ENCODE results near the gene MPP3. TPM values are rescaled to one million over a fixed set of nuclear protein-coding genes. Genes with fewer than 3 reads are reported as not detected.
A peak's percentile ranks its signal among the peaks of the same experiment; 100 is the strongest.

MPP3 gene
- total and polyA plus RNA-seq, 4 donors, result 15.9 to 41.5 (median 31.2) TPM

GRCh38 chr17:43769426-43769825 is 63.5 kb downstream of the MPP3 start:
- DNase-seq (ENCODE audit: low read depth in 4 of 6, low spot score in 6 of 6), result no peak
- H3K27ac ChIP-seq (ENCODE audit: low read depth, low read length), result no peak overlapping the region
- no peaks in the 10 kb centered on the region for H3K27me3 ChIP-seq (ENCODE audit: control insufficient read depth, insufficient read depth, low read length)
- H3K36me3 ChIP-seq (ENCODE audit: control insufficient read depth, insufficient read depth, low read length), result peaks cover 59% of the 10 kb centered on the region
- 91% methylated on average over 16 of the region's 16 CpGs for WGBS (ENCODE audit: insufficient coverage)
- H3K4me3 ChIP-seq (ENCODE audit: low read depth, low read length), result no peak overlapping the region
- no peaks in the 10 kb centered on the region for H3K9me3 ChIP-seq (ENCODE audit: control insufficient read depth, insufficient read depth, low read length)
- peaks cover 4% of the 10 kb centered on the region for H3K4me1 ChIP-seq (ENCODE audit: control insufficient read depth, insufficient read depth, low read length)

GRCh38 chr17:43768943-43769342 is 64.0 kb downstream of the MPP3 start:
- DNase-seq (ENCODE audit: low read depth in 4 of 6, low spot score in 6 of 6), result no peak
- peaks cover 4% of the 10 kb centered on the region for H3K4me1 ChIP-seq (ENCODE audit: control insufficient read depth, insufficient read depth, low read length)
- H3K4me3 ChIP-seq (ENCODE audit: low read depth, low read length), result no peak overlapping the region
- 86% methylated on average over 4 of the region's 7 CpGs for WGBS (ENCODE audit: insufficient coverage)
- H3K27me3 ChIP-seq (ENCODE audit: control insufficient read depth, insufficient read depth, low read length), result no peaks in the 10 kb centered on the region
- no peak overlapping the region for H3K27ac ChIP-seq (ENCODE audit: low read depth, low read length)
- H3K9me3 ChIP-seq (ENCODE audit: control insufficient read depth, insufficient read depth, low read length), result no peaks in the 10 kb centered on the region
- peaks cover 54% of the 10 kb centered on the region for H3K36me3 ChIP-seq (ENCODE audit: control insufficient read depth, insufficient read depth, low read length)

GRCh38 chr17:43768382-43768781 is 64.6 kb downstream of the MPP3 start:
- Histone ChIP-seq H3K27ac (ENCODE audit: low read depth, low read length) (no peak overlapping the region), H3K36me3 (ENCODE audit: control insufficient read depth, insufficient read depth, low read length) (peaks cover 48% of the 10 kb centered on the region)

GRCh38 chr17:43767713-43768059 is 65.3 kb downstream of the MPP3 start:
- DNase-seq (ENCODE audit: low read depth in 4 of 6, low spot score in 6 of 6), result no peak
- peaks cover 41% of the 10 kb centered on the region for H3K36me3 ChIP-seq (ENCODE audit: control insufficient read depth, insufficient read depth, low read length)
- WGBS (ENCODE audit: insufficient coverage), result 94% methylated on average over 2 of the region's 5 CpGs
- no peaks in the 10 kb centered on the region for H3K9me3 ChIP-seq (ENCODE audit: control insufficient read depth, insufficient read depth, low read length)
- no peaks in the 10 kb centered on the region for H3K27me3 ChIP-seq (ENCODE audit: control insufficient read depth, insufficient read depth, low read length)
- no peak overlapping the region for H3K27ac ChIP-seq (ENCODE audit: low read depth, low read length)
- no peak overlapping the region for H3K4me3 ChIP-seq (ENCODE audit: low read depth, low read length)
- H3K4me1 ChIP-seq (ENCODE audit: control insufficient read depth, insufficient read depth, low read length), result peaks cover 4% of the 10 kb centered on the region

More at GRCh38 chr17:43768382-43768781, 64.6 kb downstream of the MPP3 start:
- WGBS (ENCODE audit: insufficient coverage), result 70% methylated on average over 1 of the region's 9 CpGs
- no peak for DNase-seq (ENCODE audit: low read depth in 4 of 6, low spot score in 6 of 6)
- Histone ChIP-seq H3K4me3 (ENCODE audit: low read depth, low read length) (no peak overlapping the region), H3K9me3 (ENCODE audit: control insufficient read depth, insufficient read depth, low read length) (no peaks in the 10 kb centered on the region), H3K4me1 (ENCODE audit: control insufficient read depth, insufficient read depth, low read length) (peaks cover 4% of the 10 kb centered on the region), H3K27me3 (ENCODE audit: control insufficient read depth, insufficient read depth, low read length) (no peaks in the 10 kb centered on the region)

GRCh38 chr17:43767053-43767712 is 65.8 kb downstream of the MPP3 start:
- Histone ChIP-seq H3K4me1 (ENCODE audit: control insufficient read depth, insufficient read depth, low read length) (peaks cover 4% of the 10 kb centered on the region), H3K36me3 (ENCODE audit: control insufficient read depth, insufficient read depth, low read length) (peaks cover 36% of the 10 kb centered on the region), H3K9me3 (ENCODE audit: control insufficient read depth, insufficient read depth, low read length) (no peaks in the 10 kb centered on the region), H3K4me3 (ENCODE audit: low read depth, low read length) (no peak overlapping the region), H3K27ac (ENCODE audit: low read depth, low read length) (no peak overlapping the region), H3K27me3 (ENCODE audit: control insufficient read depth, insufficient read depth, low read length) (no peaks in the 10 kb centered on the region)
- no peak for DNase-seq (ENCODE audit: low read depth in 4 of 6, low spot score in 6 of 6)
- WGBS (ENCODE audit: insufficient coverage), result 87% methylated on average over 3 of the region's 6 CpGs

GRCh38 chr17:43766413-43767052 is 66.4 kb downstream of the MPP3 start:
- Histone ChIP-seq H3K9me3 (ENCODE audit: control insufficient read depth, insufficient read depth, low read length) (no peaks in the 10 kb centered on the region), H3K36me3 (ENCODE audit: control insufficient read depth, insufficient read depth, low read length) (peaks cover 30% of the 10 kb centered on the region), H3K27ac (ENCODE audit: low read depth, low read length) (no peak overlapping the region), H3K4me1 (ENCODE audit: control insufficient read depth, insufficient read depth, low read length) (peaks cover 4% of the 10 kb centered on the region), H3K27me3 (ENCODE audit: control insufficient read depth, insufficient read depth, low read length) (no peaks in the 10 kb centered on the region), H3K4me3 (ENCODE audit: low read depth, low read length) (no peak overlapping the region)
- peak in 5 of 6 donors; percentile 45 to 89 (median 62) for DNase-seq (ENCODE audit: low read depth in 4 of 6, low spot score in 6 of 6)
- WGBS (ENCODE audit: insufficient coverage), result 55% methylated on average over 2 of the region's 7 CpGs

- Histone ChIP-seq H3K27me3 (ENCODE audit: control insufficient read depth, insufficient read depth, low read length) (peaks cover 28% of the 10 kb centered on the region), H3K4me1 (ENCODE audit: control insufficient read depth, insufficient read depth, low read length) (peaks cover 10% of the 10 kb centered on the region), H3K36me3 (ENCODE audit: control insufficient read depth, insufficient read depth, low read length) (no peaks in the 10 kb centered on the region), H3K27ac (ENCODE audit: low read depth, low read length) (no peak overlapping the region), H3K9me3 (ENCODE audit: control insufficient read depth, insufficient read depth, low read length) (no peaks in the 10 kb centered on the region), H3K4me3 (ENCODE audit: low read depth, low read length) (no peak overlapping the region)
- 0% methylated on average over 3 of the region's 10 CpGs for WGBS (ENCODE audit: insufficient coverage)
- peak; percentile 78 to 98 (median 88) for DNase-seq (ENCODE audit: low read depth in 4 of 6, low spot score in 6 of 6)
Measured at GRCh38 chr17:43760254-43760852, 72.6 kb downstream of the MPP3 start.

GRCh38 chr17:43759836-43760235 is 73.1 kb downstream of the MPP3 start:
- Histone ChIP-seq H3K27ac (ENCODE audit: low read depth, low read length) (no peak overlapping the region), H3K4me1 (ENCODE audit: control insufficient read depth, insufficient read depth, low read length) (peaks cover 15% of the 10 kb centered on the region), H3K27me3 (ENCODE audit: control insufficient read depth, insufficient read depth, low read length) (peaks cover 32% of the 10 kb centered on the region), H3K36me3 (ENCODE audit: control insufficient read depth, insufficient read depth, low read length) (no peaks in the 10 kb centered on the region), H3K9me3 (ENCODE audit: control insufficient read depth, insufficient read depth, low read length) (no peaks in the 10 kb centered on the region), H3K4me3 (ENCODE audit: low read depth, low read length) (no peak overlapping the region)
- DNase-seq (ENCODE audit: low read depth in 4 of 6, low spot score in 6 of 6), result peak in 1 of 6 donors; percentile 4
- WGBS (ENCODE audit: insufficient coverage), result 38% methylated on average over 7 of the region's 7 CpGs

- Histone ChIP-seq H3K36me3 (ENCODE audit: control insufficient read depth, insufficient read depth, low read length) (no peaks in the 10 kb centered on the region), H3K27ac (ENCODE audit: low read depth, low read length) (no peak within 1 kb of the TSS), H3K9me3 (ENCODE audit: control insufficient read depth, insufficient read depth, low read length) (no peaks in the 10 kb centered on the region), H3K27me3 (ENCODE audit: control insufficient read depth, insufficient read depth, low read length) (peaks cover 35% of the 10 kb centered on the region), H3K4me3 (ENCODE audit: low read depth, low read length) (no peak within 1 kb of the TSS), H3K4me1 (ENCODE audit: control insufficient read depth, insufficient read depth, low read length) (peaks cover 16% of the 10 kb centered on the region)
- 76% methylated on average over 22 of the region's 24 CpGs for WGBS (ENCODE audit: insufficient coverage)
- DNase-seq (ENCODE audit: low read depth in 4 of 6, low spot score in 6 of 6), result no peak
Measured at GRCh38 chr17:43758497-43759174, 74.3 kb downstream of the MPP3 start, which contains the start of gene SOST. Gene SOST (minus strand): TSS chr17:43758791. CDS start chr17:43758741, 50 bp downstream.
